HepG2 (cell line): Measurements from ENCODE around the gene ABCB8. TPM values are rescaled to one million over a fixed set of nuclear protein-coding genes. Genes with fewer than 3 reads are reported as not detected.

Source experiments
- ARNT2 ChIP-seq: sonication (generic); formaldehyde crosslinking; IDR thresholded peaks from 2 replicates; pipeline ENCODE4 v1.8.0; 2022; ENCODE audit warnings: mild to moderate bottlenecking, low read depth, missing genetic modification reagents, moderate library complexity
- DMAP1 ChIP-seq: IDR thresholded peaks from 2 replicates; pipeline ENCODE4 v1.6.1; 2016
- KDM6A ChIP-seq: IDR thresholded peaks from 2 replicates; pipeline ENCODE4 v1.6.1; 2016; ENCODE audit warnings: low read depth
- NPAS2 ChIP-seq: sonication (generic); formaldehyde crosslinking; IDR thresholded peaks from 2 replicates; pipeline ENCODE4 v1.8.0; 2022; ENCODE audit warnings: mild to moderate bottlenecking, missing genetic modification reagents, borderline replicate concordance
- POLR2A ChIP-seq, 2 experiments: IDR thresholded peaks; 2 replicates each; pipeline ENCODE4 v1.6.1; 2011; ENCODE audit warnings: low read depth in 2 of 2, low read length in 2 of 2, mild to moderate bottlenecking in 1 of 2, moderate library complexity in 1 of 2; ENCODE audit not compliant: insufficient read depth in 1 of 2
- SALL2 ChIP-seq: sonication (generic); formaldehyde crosslinking; IDR thresholded peaks from 2 replicates; pipeline ENCODE4 v1.8.1; 2023; ENCODE audit warnings: mild to moderate bottlenecking, missing genetic modification reagents, inconsistent platforms
- TBP ChIP-seq: sonication (generic); formaldehyde crosslinking; IDR thresholded peaks from 2 replicates; pipeline ENCODE4 v1.5.0; 2020; ENCODE audit warnings: missing genetic modification reagents
- TFDP1 ChIP-seq: IDR thresholded peaks from 2 replicates; pipeline ENCODE4 v1.6.1; 2016; ENCODE audit warnings: missing compliant biosample characterization, missing genetic modification reagents, borderline replicate concordance
- TFDP2 ChIP-seq: sonication (generic); formaldehyde crosslinking; IDR thresholded peaks from 2 replicates; pipeline ENCODE4 v1.4.0; 2020; ENCODE audit warnings: missing genetic modification reagents
- ZBTB2 ChIP-seq: sonication (generic); formaldehyde crosslinking; IDR thresholded peaks from 2 replicates; pipeline ENCODE4 v1.8.0; 2022; ENCODE audit warnings: low read depth, missing genetic modification reagents
- ZBTB49 ChIP-seq: sonication (generic); formaldehyde crosslinking; IDR thresholded peaks from 2 replicates; pipeline ENCODE4 v1.4.0; 2020; ENCODE audit warnings: missing genetic modification reagents, borderline replicate concordance
- ZFP36 ChIP-seq: fragments of 150-350 bp; IDR thresholded peaks from 2 replicates; pipeline ENCODE4 v1.6.1; 2018; ENCODE audit warnings: borderline replicate concordance, low read length, low read depth; ENCODE audit not compliant: partially characterized antibody
- ZFP62 ChIP-seq: sonication (generic); formaldehyde crosslinking; IDR thresholded peaks from 2 replicates; pipeline ENCODE4 v1.4.0; 2020; ENCODE audit warnings: missing genetic modification reagents
- ZFYVE20 ChIP-seq: sonication (generic); formaldehyde crosslinking; IDR thresholded peaks from 2 replicates; pipeline ENCODE4 v1.8.0; 2023; ENCODE audit warnings: low read depth, mild to moderate bottlenecking, moderate library complexity, missing genetic modification reagents, borderline replicate concordance
- ZKSCAN1 ChIP-seq: fragments of 150-350 bp; IDR thresholded peaks from 2 replicates; pipeline ENCODE4 v1.6.1; 2014; ENCODE audit warnings: low read length
- ZNF414 ChIP-seq: sonication (generic); formaldehyde crosslinking; IDR thresholded peaks from 2 replicates; pipeline ENCODE4 v1.5.0; 2020; ENCODE audit warnings: missing genetic modification reagents
- ZNF431 ChIP-seq: sonication (generic); formaldehyde crosslinking; IDR thresholded peaks from 2 replicates; pipeline ENCODE4 v1.9.0; 2022; ENCODE audit warnings: missing genetic modification reagents, low read depth, mild to moderate bottlenecking, borderline replicate concordance
- ZNF549 ChIP-seq: sonication (generic); formaldehyde crosslinking; IDR thresholded peaks from 2 replicates; pipeline ENCODE4 v1.5.0; 2020; ENCODE audit warnings: missing genetic modification reagents
- ZNF558 ChIP-seq: sonication (generic); formaldehyde crosslinking; IDR thresholded peaks from 2 replicates; pipeline ENCODE4 v1.9.0; 2022; ENCODE audit warnings: mild to moderate bottlenecking, missing genetic modification reagents, borderline replicate concordance
- ZNF672 ChIP-seq: sonication (generic); formaldehyde crosslinking; IDR thresholded peaks from 2 replicates; pipeline ENCODE4 v1.8.1; 2022; ENCODE audit warnings: missing genetic modification reagents
- ZNF766 ChIP-seq: sonication (generic); formaldehyde crosslinking; IDR thresholded peaks from 2 replicates; pipeline ENCODE4 v1.5.0; 2020; ENCODE audit warnings: missing genetic modification reagents, borderline replicate concordance
- ZNF780A ChIP-seq: sonication (generic); formaldehyde crosslinking; IDR thresholded peaks from 2 replicates; pipeline ENCODE4 v1.8.0; 2022; ENCODE audit warnings: mild to moderate bottlenecking, missing genetic modification reagents, moderate library complexity
- ZNF788 ChIP-seq: sonication (generic); formaldehyde crosslinking; IDR thresholded peaks from 2 replicates; pipeline ENCODE4 v1.5.0; 2020; ENCODE audit warnings: mild to moderate bottlenecking, missing genetic modification reagents, borderline replicate concordance
- ZNF891 ChIP-seq: sonication (generic); formaldehyde crosslinking; IDR thresholded peaks from 2 replicates; pipeline ENCODE4 v1.5.0; 2020; ENCODE audit warnings: mild to moderate bottlenecking, missing genetic modification reagents
- polyA plus RNA-seq, 8 experiments: library from polyadenylated mRNA; depleted of rRNA in 3 of 8; stranded (reverse) in 7 of 8; unstranded in 1 of 8; fragments of >200 nt; fragmentation: Illumina TruSeq in 4 of 8; extraction: Trizol in 4 of 8; gene quantifications; 2 replicates each; pipeline versions ENCODE4 v1.2.1 to v1.2.3, GENCODE V29; 2011 to 2016; ENCODE audit warnings: low read depth in 4 of 8, missing spikeins in 1 of 8, mixed read lengths in 1 of 8; ENCODE audit not compliant: insufficient read depth in 1 of 8
- total RNA-seq, 5 experiments: library from RNA; depleted of rRNA; stranded (reverse); fragments of >200 nt; fragmentation: Illumina TruSeq; extraction: Trizol; gene quantifications; 2 replicates each; pipeline ENCODE4 v1.2.3, GENCODE V29; 2016; ENCODE audit warnings: low read depth in 1 of 5

Gene ABCB8
- total and polyA plus RNA-seq, 2 of the 13 experiments (the other 11 are each of a cell fraction or from before 2014, with no cell fraction given): 6.6 to 16.7 TPM

- TF ChIP-seq TFDP2: peak; percentile 13; the same call in 1 of the 2 replicates
- no peak for TF ChIP-seq POLR2A (IDR thresholded peaks at IDR 0.05; ENCODE audit: insufficient read depth in 1 of 2, low read depth in 2 of 2, low read length in 2 of 2)
- TF ChIP-seq ZNF788 (CRISPR knock-in tag): peak; percentile 9; the same call in 1 of the 2 replicates
- TF ChIP-seq TBP (CRISPR knock-in tag): no peak
- TF ChIP-seq TFDP1 (CRISPR knock-in tag): no peak
- no peak for TF ChIP-seq ARNT2 (CRISPR knock-in tag)
- TF ChIP-seq ZKSCAN1: no peak
- 0 out of 2 replicates have a peak, but pooled peaks have one; percentile 39 for TF ChIP-seq ZNF891 (CRISPR knock-in tag)
- TF ChIP-seq DMAP1 (CRISPR knock-in tag): no peak
- TF ChIP-seq ZNF558 (CRISPR knock-in tag): no peak
- no peak for TF ChIP-seq KDM6A
- no peak for TF ChIP-seq ZBTB49 (CRISPR knock-in tag)
- TF ChIP-seq ZBTB2 (CRISPR knock-in tag): no peak
- no peak for TF ChIP-seq ZFP62 (CRISPR knock-in tag)
- TF ChIP-seq ZNF549 (CRISPR knock-in tag): no peak
- no peak for TF ChIP-seq ZFYVE20 (CRISPR knock-in tag)
- no peak for TF ChIP-seq ZNF431 (CRISPR knock-in tag)
- TF ChIP-seq ZNF414 (CRISPR knock-in tag): no peak
- TF ChIP-seq SALL2 (CRISPR knock-in tag): no peak
- TF ChIP-seq ZNF672: no peak
- TF ChIP-seq ZNF766 (CRISPR knock-in tag): no peak
- no peak for TF ChIP-seq ZNF780A
- no peak for TF ChIP-seq NPAS2 (CRISPR knock-in tag)
- no peak for TF ChIP-seq ZFP36
These were observed 54.2 kb downstream of the ABCB8 start (continued) for GRCh38 chr7:151082141-151083070.
